PFSK-1 (cell line): ENCODE measurements around the gene SQSTM1.

Source experiments
- POLR2AphosphoS5 ChIP-seq: IDR thresholded peaks from 2 replicates; pipeline ENCODE4 v1.6.1; 2012; ENCODE audit warnings: low read depth, mild to moderate bottlenecking, control low read depth, low read length, moderate library complexity
- REST ChIP-seq, 2 experiments: IDR thresholded peaks; 2 replicates each; pipeline versions ENCODE4 v1.6.1 to v1.8.0; 2011 to 2012; ENCODE audit warnings: low read depth in 2 of 2, low read length in 2 of 2, control low read depth in 1 of 2, inconsistent platforms in 1 of 2, mild to moderate bottlenecking in 1 of 2, moderate library complexity in 1 of 2; ENCODE audit not compliant: insufficient read depth in 1 of 2
- SIN3A ChIP-seq: IDR thresholded peaks from 2 replicates; pipeline ENCODE4 v1.6.1; 2012; ENCODE audit warnings: mild to moderate bottlenecking, low read length, moderate library complexity, borderline replicate concordance; ENCODE audit not compliant: insufficient read depth
- TAF1 ChIP-seq: IDR thresholded peaks from 2 replicates; pipeline ENCODE4 v1.6.1; 2012; ENCODE audit warnings: low read length, control low read depth, borderline replicate concordance; ENCODE audit not compliant: insufficient read depth

- TF ChIP-seq POLR2AphosphoS5 (no peak), SIN3A (no peak), TAF1 (peak; percentile 83), REST (IDR thresholded peaks at IDR 0.05; ENCODE audit: insufficient read depth in 1 of 2, low read depth in 2 of 2, low read length in 2 of 2) (peak in 1 of 2 experiments; percentile 51; a peak in 1 of 4 replicates)
These were observed 14.3 kb upstream of the SQSTM1 start, which contains the start of gene MGAT4B for GRCh38 chr5:179806250-179807048.
